Endothelial cell of umbilical vein (primary cell): ENCODE measurements around the gene ANKRD31. TPM values are rescaled to one million over a fixed set of nuclear protein-coding genes. Genes with fewer than 3 reads are reported as not detected.
"Not testable (repeated sequence)": the region's sequence is repeated elsewhere in the genome, so short reads cannot be mapped to it uniquely, and the experiment has no call there.

Experiments
- BruUV-seq: library from RNA; stranded (reverse); fragments of 400-500 nt; replicated peaks from 2 replicates; lab custom pipeline; 2021; lab: Mats Ljungman, UMichigan
- CTCF ChIA-PET: fragments of 300-600, 350-600 bp; sonication (Branson Sonifier 250); formaldehyde crosslinking; loops from one replicate; lab custom pipeline; 2021; ENCODE audit warnings: antibody characterized with exemption, inconsistent platforms; lab: Charles Lee
- POLR2A ChIA-PET: fragments of 300-600, 350-600 bp; sonication (Branson Sonifier 250); formaldehyde crosslinking; loops from one replicate; lab custom pipeline; 2021; ENCODE audit warnings: antibody characterized with exemption, inconsistent platforms; lab: Charles Lee
- DNase-seq: peaks from one replicate; pipeline ENCODE4 v3.0.0-alpha.2; 2011; ENCODE audit warnings: low read depth, low spot score
- FAIRE-seq: peaks from 2 replicates; lab custom pipeline; 2011; peaks lifted over from hg19 to GRCh38; lab: Jason Lieb, UNC
- H2AFZ ChIP-seq: 2 replicates; pipeline ENCODE4 v1.6.0; 2012; ENCODE audit warnings: low read depth, low read length, control low read depth, inconsistent platforms
- H3K27ac ChIP-seq: 2 replicates; pipeline ENCODE4 v1.5.1; 2011; ENCODE audit warnings: low read depth, mild to moderate bottlenecking, control low read depth, low read length, moderate library complexity; ENCODE audit not compliant: insufficient read depth
- H3K27me3 ChIP-seq, 2 experiments: 2 replicates each; pipeline versions ENCODE4 v1.6.0 to v1.6.1; 2011; ENCODE audit warnings: low read length in 2 of 2, mixed read lengths in 1 of 2; ENCODE audit not compliant: control insufficient read depth in 2 of 2, insufficient read depth in 2 of 2
- H3K36me3 ChIP-seq, 2 experiments: 2 replicates in 1 of 2; 3 replicates in 1 of 2; pipeline ENCODE4 v1.5.1; 2011; ENCODE audit warnings: low read length in 2 of 2, mild to moderate bottlenecking in 1 of 2, moderate library complexity in 1 of 2; ENCODE audit not compliant: control insufficient read depth in 2 of 2, insufficient read depth in 2 of 2; ENCODE audit errors: extremely low read depth in 1 of 2
- H3K4me1 ChIP-seq: 3 replicates; pipeline ENCODE4 v1.5.1; 2011; ENCODE audit warnings: mild to moderate bottlenecking, low read length; ENCODE audit not compliant: control insufficient read depth, insufficient read depth; ENCODE audit errors: extremely low read depth
- H3K4me2 ChIP-seq: 2 replicates; pipeline ENCODE4 v1.6.1; 2011; ENCODE audit warnings: low read length, control low read depth, mixed read lengths; ENCODE audit not compliant: insufficient read depth
- H3K4me3 ChIP-seq, 3 experiments: fragments of 200-600 bp in 1 of 3; sonication (generic), shearing (Covaris generic) in 1 of 3; replicated peaks in 1 of 3; 2 replicates each; pipeline ENCODE4 v1.5.1; 2011 to 2016; ENCODE audit warnings: control low read depth in 3 of 3, low read length in 3 of 3, mild to moderate bottlenecking in 2 of 3, inconsistent platforms in 1 of 3, low read depth in 1 of 3, moderate library complexity in 1 of 3; ENCODE audit not compliant: insufficient read depth in 1 of 3
- H3K79me2 ChIP-seq: 2 replicates; pipeline ENCODE4 v1.6.0; 2012; ENCODE audit warnings: low read length, inconsistent platforms; ENCODE audit not compliant: control insufficient read depth, insufficient read depth
- H3K9ac ChIP-seq: replicated peaks from 2 replicates; pipeline ENCODE3; 2011; ENCODE audit warnings: low read length, control low read depth; ENCODE audit not compliant: insufficient read depth; ENCODE audit errors: extremely low read depth
- H3K9me1 ChIP-seq: replicated peaks from 3 replicates; pipeline ENCODE4 v1.6.0; 2011; ENCODE audit warnings: mild to moderate bottlenecking, low read length; ENCODE audit not compliant: control insufficient read depth, insufficient read depth; ENCODE audit errors: extremely low read depth
- H3K9me3 ChIP-seq: replicated peaks from 2 replicates; pipeline ENCODE4 v1.5.1; 2012; ENCODE audit warnings: low read length, inconsistent platforms; ENCODE audit not compliant: control insufficient read depth, insufficient read depth
- H4K20me1 ChIP-seq: replicated peaks from 2 replicates; pipeline ENCODE3; 2011; ENCODE audit warnings: mild to moderate bottlenecking, low read length; ENCODE audit not compliant: control insufficient read depth, insufficient read depth; ENCODE audit errors: extremely low read depth
- EZH2 ChIP-seq: IDR thresholded peaks from 2 replicates; pipeline ENCODE4 v1.6.1; 2012; ENCODE audit warnings: borderline replicate concordance, low read depth, mild to moderate bottlenecking, moderate library complexity, low read length, inconsistent platforms; ENCODE audit not compliant: severe bottlenecking
- FOS ChIP-seq: IDR thresholded peaks from 2 replicates; pipeline ENCODE4 v1.6.1; 2011; ENCODE audit warnings: mild to moderate bottlenecking, low read length, moderate library complexity, borderline replicate concordance; ENCODE audit not compliant: insufficient read depth
- GATA2 ChIP-seq: IDR thresholded peaks from 2 replicates; pipeline ENCODE4 v1.7.0; 2011; ENCODE audit warnings: low read depth, mild to moderate bottlenecking, moderate library complexity, mixed read lengths, low read length; ENCODE audit not compliant: insufficient read length, insufficient read depth
- JUN ChIP-seq: IDR thresholded peaks from 2 replicates; pipeline ENCODE4 v1.6.1; 2011; ENCODE audit warnings: borderline replicate concordance, low read depth; ENCODE audit not compliant: insufficient read length, insufficient read depth
- MAX ChIP-seq: IDR thresholded peaks from 2 replicates; pipeline ENCODE4 v1.6.1; 2011; ENCODE audit not compliant: insufficient read depth, insufficient read length
- MYC ChIP-seq: IDR thresholded peaks from one replicate; pipeline ENCODE4 v1.6.1; 2011; ENCODE audit warnings: mild to moderate bottlenecking, low read depth, low read length
- POLR2A ChIP-seq: IDR thresholded peaks from 2 replicates; pipeline ENCODE4 v1.6.1; 2012; ENCODE audit warnings: low read depth, mild to moderate bottlenecking, control low read depth, low read length
- POLR2AphosphoS5 ChIP-seq: IDR thresholded peaks from 2 replicates; pipeline ENCODE4 v1.6.1; 2012; ENCODE audit warnings: low read depth, mild to moderate bottlenecking, control low read depth, low read length, moderate library complexity; ENCODE audit not compliant: insufficient read depth
- dilution Hi-C: fragments of 300-500 bp; cut with MboI; formaldehyde crosslinking; loops from one replicate; pipeline ENCODE4 v1.15.0; 2019; ENCODE audit warnings: low sequenced_read_pairs; ENCODE audit not compliant: extremely low pct_ligation_motif_present
- intact Hi-C: fragments of 100-400 bp; cut with micrococcal nuclease; formaldehyde crosslinking; loops from one replicate; pipeline ENCODE4 v1.10.0; 2022
- polyA plus RNA-seq, 4 experiments: library from polyadenylated mRNA; depleted of rRNA in 3 of 4; stranded (reverse) in 3 of 4; unstranded in 1 of 4; fragments of >200 nt; gene quantifications; 2 replicates each; pipeline versions ENCODE4 v1.2.1 to v1.2.3, GENCODE V29; 2011 to 2012; ENCODE audit warnings: missing spikeins in 1 of 4
- total RNA-seq: library from RNA; stranded (reverse); gene quantifications from 2 replicates; pipeline ENCODE4 v1.2.3, GENCODE V29; 2021
- TF ChIP-seq, protein P1 (sequence below), 2 donors: IDR thresholded peaks; 1 replicate in 1 of 2; 2 replicates in 1 of 2; pipeline ENCODE4 v1.5.1; 2011; ENCODE audit warnings: low read length in 2 of 2, mild to moderate bottlenecking in 2 of 2, moderate library complexity in 2 of 2, control low read depth in 1 of 2, inconsistent platforms in 1 of 2, low read depth in 1 of 2; ENCODE audit not compliant: insufficient read depth in 1 of 2; ENCODE audit errors: extremely low read depth in 1 of 2

The ANKRD31 gene
- total and polyA plus RNA-seq, 2 donors (not counting 3 experiments of a cell fraction or from before 2014, with no cell fraction given) = not detected

DNA sequence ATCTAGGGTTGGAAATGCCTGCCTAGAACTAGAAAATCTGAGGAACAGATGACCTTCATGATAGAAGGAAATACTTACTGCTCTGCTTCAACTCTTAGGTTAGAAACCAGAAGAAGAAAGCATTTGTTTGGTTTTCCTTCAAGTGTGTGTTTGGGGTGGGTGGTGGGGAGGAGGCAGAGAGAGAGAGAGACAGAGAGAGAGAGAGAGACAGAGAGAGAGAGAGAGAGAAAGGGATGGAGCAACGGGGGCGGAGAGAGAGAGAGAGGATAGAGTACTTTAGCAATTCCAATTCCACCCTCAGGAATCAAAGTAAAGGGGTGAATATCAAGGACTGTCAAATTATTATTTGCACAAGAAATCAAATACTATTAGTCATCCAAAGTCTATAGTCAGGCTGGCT, 155.2 kb downstream of the ANKRD31 start:
- dilution Hi-C loops (no loop called here), intact Hi-C loops (no loop called here)
- BruUV-seq = no TSS peak
- no peak overlapping the region for H3K4me3 ChIP-seq
- H3K27me3 ChIP-seq = peaks cover 0 to 11% of the 10 kb centered on the region in 2 experiments
- no peak overlapping the region for H2AFZ ChIP-seq
- no peak for TF ChIP-seq JUN
- TF ChIP-seq, protein P1, sequence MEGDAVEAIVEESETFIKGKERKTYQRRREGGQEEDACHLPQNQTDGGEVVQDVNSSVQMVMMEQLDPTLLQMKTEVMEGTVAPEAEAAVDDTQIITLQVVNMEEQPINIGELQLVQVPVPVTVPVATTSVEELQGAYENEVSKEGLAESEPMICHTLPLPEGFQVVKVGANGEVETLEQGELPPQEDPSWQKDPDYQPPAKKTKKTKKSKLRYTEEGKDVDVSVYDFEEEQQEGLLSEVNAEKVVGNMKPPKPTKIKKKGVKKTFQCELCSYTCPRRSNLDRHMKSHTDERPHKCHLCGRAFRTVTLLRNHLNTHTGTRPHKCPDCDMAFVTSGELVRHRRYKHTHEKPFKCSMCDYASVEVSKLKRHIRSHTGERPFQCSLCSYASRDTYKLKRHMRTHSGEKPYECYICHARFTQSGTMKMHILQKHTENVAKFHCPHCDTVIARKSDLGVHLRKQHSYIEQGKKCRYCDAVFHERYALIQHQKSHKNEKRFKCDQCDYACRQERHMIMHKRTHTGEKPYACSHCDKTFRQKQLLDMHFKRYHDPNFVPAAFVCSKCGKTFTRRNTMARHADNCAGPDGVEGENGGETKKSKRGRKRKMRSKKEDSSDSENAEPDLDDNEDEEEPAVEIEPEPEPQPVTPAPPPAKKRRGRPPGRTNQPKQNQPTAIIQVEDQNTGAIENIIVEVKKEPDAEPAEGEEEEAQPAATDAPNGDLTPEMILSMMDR (IDR thresholded peaks at IDR 0.05; ENCODE audit: extremely low read depth in 1 of 2, insufficient read depth in 1 of 2, low read depth in 1 of 2, low read length in 2 of 2) = no peak
- no peak for TF ChIP-seq GATA2
- TF ChIP-seq POLR2AphosphoS5 = no peak
- TF ChIP-seq POLR2A = no peak
- TF ChIP-seq MYC = no peak
- no peak for TF ChIP-seq FOS
- no peak for TF ChIP-seq EZH2
- no peak for TF ChIP-seq MAX
- no peaks in the 10 kb centered on the region for H4K20me1 ChIP-seq
- FAIRE-seq (no peak), DNase-seq (no peak)
- no peak overlapping the region for H3K27ac ChIP-seq
- H3K4me2 ChIP-seq = no peak overlapping the region
- CTCF ChIA-PET = interaction anchor here (1.3 kb wide), 1 partner anchor 10 kb away, joined by 3 read pairs; no protein-coding TSS in a partner anchor
- no peaks in the 10 kb centered on the region for H3K4me1 ChIP-seq
- H3K9ac ChIP-seq = no peak overlapping the region
- H3K9me3 ChIP-seq = no peaks in the 10 kb centered on the region
- POLR2A ChIA-PET = no interaction called here
- no peaks in the 10 kb centered on the region for H3K36me3 ChIP-seq
- H3K9me1 ChIP-seq = no peaks in the 10 kb centered on the region
- H3K79me2 ChIP-seq = no peaks in the 10 kb centered on the region

- FAIRE-seq, H3K9me1 ChIP-seq, POLR2A ChIA-PET, H3K79me2 ChIP-seq, H3K4me3 ChIP-seq, H3K4me2 ChIP-seq, dilution Hi-C loops, CTCF ChIA-PET, H4K20me1 ChIP-seq, H3K9ac ChIP-seq, intact Hi-C loops, BruUV-seq, H3K4me1 ChIP-seq, H3K27ac ChIP-seq, H2AFZ ChIP-seq, H3K9me3 ChIP-seq, DNase-seq, H3K36me3 ChIP-seq: not testable (repeated sequence)
- peaks cover 0 to 11% of the 10 kb centered on the region in 2 experiments for H3K27me3 ChIP-seq
Measured at GRCh38 chr5:75079346-75079745, 157.3 kb downstream of the ANKRD31 start.
